ENCODE measurements around the gene AOAH.

Gene AOAH

GRCh38 chr7:36726806-36727503 lies 2.7 kb upstream of the AOAH start:
- Histone ChIP-seq H3K36me3 (ENCODE audit: insufficient read depth, low read length) (no peaks in the 10 kb centered on the region), H3K4me3 (ENCODE audit: low read length, poor library complexity, severe bottlenecking) (no peak overlapping the region), H3F3A (ENCODE audit: low read depth) (peaks cover 5% of the 10 kb centered on the region; the same call in 1 of the 2 replicates), H3K9ac (ENCODE audit: low read depth, low read length, poor library complexity, severe bottlenecking) (no peak overlapping the region), H3K27me3 (ENCODE audit: insufficient read depth, low read length, poor library complexity, severe bottlenecking) (no peaks in the 10 kb centered on the region), H3K4me1 (ENCODE audit: insufficient read depth, low read length, poor library complexity, severe bottlenecking) (peaks cover 46% of the 10 kb centered on the region), H3K79me2 (ENCODE audit: insufficient read depth, low read length) (peaks cover 19% of the 10 kb centered on the region), H3K4me2 (ENCODE audit: low read depth, low read length, poor library complexity, severe bottlenecking) (no peak overlapping the region), H2AFZ (ENCODE audit: low read length) (no peak overlapping the region), H3K9me2 (replicated peaks; ENCODE audit: low read depth, low read length) (no peaks in the 10 kb centered on the region), H3K9me3 (ENCODE audit: insufficient read depth, low read depth, low read length) (0 out of 2 replicates have a peak, but pooled peaks cover 3% of the 10 kb centered on the region), H4K20me1 (ENCODE audit: insufficient read depth, low read length, poor library complexity, severe bottlenecking) (no peaks in the 10 kb centered on the region)
- no peak for TF ChIP-seq CTCF (conservative IDR thresholded peaks at IDR 0.05; ENCODE audit: low read length)
- no peak for TF ChIP-seq EZH2phosphoT487 (IDR thresholded peaks at IDR 0.05; ENCODE audit: borderline replicate concordance)

GRCh38 chr7:36726311-36726710 lies 2.0 kb upstream of the AOAH start:
- TF ChIP-seq CTCF (conservative IDR thresholded peaks at IDR 0.05; ENCODE audit: low read length) = no peak
- TF ChIP-seq EZH2phosphoT487 (IDR thresholded peaks at IDR 0.05; ENCODE audit: borderline replicate concordance) = no peak

GRCh38 chr7:36724996-36725395 lies 702 bp upstream of the AOAH start:
- Histone ChIP-seq H4K20me1 (ENCODE audit: insufficient read depth, low read length, poor library complexity, severe bottlenecking) (no peaks in the 10 kb centered on the region), H3K4me3 (ENCODE audit: low read length, poor library complexity, severe bottlenecking) (peak overlapping the region; percentile 72), H3K4me2 (ENCODE audit: low read depth, low read length, poor library complexity, severe bottlenecking) (peak overlapping the region; percentile 77), H3K9me3 (ENCODE audit: insufficient read depth, low read depth, low read length) (0 out of 2 replicates have a peak, but pooled peaks cover 3% of the 10 kb centered on the region), H3K27me3 (ENCODE audit: insufficient read depth, low read length, poor library complexity, severe bottlenecking) (no peaks in the 10 kb centered on the region), H3K9me2 (replicated peaks; ENCODE audit: low read depth, low read length) (no peaks in the 10 kb centered on the region), H3K79me2 (ENCODE audit: insufficient read depth, low read length) (peaks cover 28% of the 10 kb centered on the region), H2AFZ (ENCODE audit: low read length) (peak overlapping the region; percentile 74; the same call in 1 of the 2 replicates), H3K4me1 (ENCODE audit: insufficient read depth, low read length, poor library complexity, severe bottlenecking) (peaks cover 61% of the 10 kb centered on the region), H3K9ac (ENCODE audit: low read depth, low read length, poor library complexity, severe bottlenecking) (peak overlapping the region; percentile 77), H3K36me3 (ENCODE audit: insufficient read depth, low read length) (no peaks in the 10 kb centered on the region), H3F3A (ENCODE audit: low read depth) (peaks cover 5% of the 10 kb centered on the region; the same call in 1 of the 2 replicates)
- TF ChIP-seq EZH2phosphoT487 (IDR thresholded peaks at IDR 0.05; ENCODE audit: borderline replicate concordance) (no peak), CTCF (conservative IDR thresholded peaks at IDR 0.05; ENCODE audit: low read length) (no peak)

More at GRCh38 chr7:36726311-36726710, 2.0 kb upstream of the AOAH start:
- Histone ChIP-seq H3K4me2 (ENCODE audit: low read depth, low read length, poor library complexity, severe bottlenecking) (no peak overlapping the region), H3K79me2 (ENCODE audit: insufficient read depth, low read length) (peaks cover 24% of the 10 kb centered on the region), H3K4me3 (ENCODE audit: low read length, poor library complexity, severe bottlenecking) (no peak overlapping the region), H3K4me1 (ENCODE audit: insufficient read depth, low read length, poor library complexity, severe bottlenecking) (peaks cover 52% of the 10 kb centered on the region), H3F3A (ENCODE audit: low read depth) (peaks cover 5% of the 10 kb centered on the region; the same call in 1 of the 2 replicates), H2AFZ (ENCODE audit: low read length) (no peak overlapping the region), H3K9me2 (replicated peaks; ENCODE audit: low read depth, low read length) (no peaks in the 10 kb centered on the region), H4K20me1 (ENCODE audit: insufficient read depth, low read length, poor library complexity, severe bottlenecking) (no peaks in the 10 kb centered on the region), H3K9me3 (ENCODE audit: insufficient read depth, low read depth, low read length) (0 out of 2 replicates have a peak, but pooled peaks cover 3% of the 10 kb centered on the region), H3K27me3 (ENCODE audit: insufficient read depth, low read length, poor library complexity, severe bottlenecking) (no peaks in the 10 kb centered on the region), H3K36me3 (ENCODE audit: insufficient read depth, low read length) (no peaks in the 10 kb centered on the region), H3K9ac (ENCODE audit: low read depth, low read length, poor library complexity, severe bottlenecking) (no peak overlapping the region)

Data from Loucy (cell line).